ENCODE data around the gene RAMACL. TPM values are rescaled to one million over a fixed set of nuclear protein-coding genes. Genes with fewer than 3 reads are reported as not detected.

Gene RAMACL
- total RNA-seq, 1 experiment from 2014 or later: 0.15 TPM

DNA sequence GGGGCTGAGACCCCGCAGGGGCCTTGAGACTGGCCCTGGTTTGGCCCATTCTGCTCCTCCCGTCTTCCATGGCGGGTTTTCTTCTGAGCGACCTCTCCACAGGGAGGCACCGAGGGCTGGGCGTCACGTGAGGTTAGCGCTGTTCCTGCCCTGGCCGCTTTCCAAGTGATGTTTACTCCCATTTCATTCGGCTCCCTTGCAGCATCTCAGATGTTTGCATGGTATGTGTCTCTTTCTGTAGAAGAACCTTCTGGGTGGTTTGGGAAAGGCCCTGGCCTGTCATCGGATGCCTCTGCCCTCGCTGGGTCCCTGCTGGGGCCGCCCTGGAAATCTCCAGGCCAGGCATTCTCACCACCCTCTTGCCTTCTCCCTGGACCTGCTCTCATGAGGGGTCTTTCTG is 17.3 kb downstream of the RAMACL start:
- ChIA-PET RAD21 (ENCODE audit: low non-redundant PET in 1 of 2, low total read pairs in 2 of 2, uncharacterized antibody in 2 of 2, unreplicated experiment in 2 of 2) (no interaction called here), CTCF (no interaction called here), POLR2A (no interaction called here)
- no peaks in the 10 kb centered on the region for H3K9me3 ChIP-seq (ENCODE audit: control insufficient read depth in 1 of 2, insufficient read depth in 1 of 2, low read depth in 1 of 2, low read length in 2 of 2)
- peaks cover 0 to 15% of the 10 kb centered on the region in 2 experiments; a peak in 1 of 4 replicates for H3K4me1 ChIP-seq (ENCODE audit: control insufficient read depth in 1 of 2, insufficient read depth in 2 of 2, low read length in 2 of 2)
- no peak overlapping the region for H3K4me2 ChIP-seq (ENCODE audit: low read length)
- H3K36me3 ChIP-seq (ENCODE audit: control insufficient read depth in 1 of 2, insufficient read depth in 2 of 2, low read length in 2 of 2): no peaks in the 10 kb centered on the region
- no peak overlapping the region for H3K4me3 ChIP-seq (replicated peaks in 1 of 2; ENCODE audit: low read depth in 1 of 2, low read length in 2 of 2)
- no peaks in the 10 kb centered on the region for H3K79me2 ChIP-seq (ENCODE audit: insufficient read depth, low read length)
- no peaks in the 10 kb centered on the region for H3K9me2 ChIP-seq (ENCODE audit: insufficient read depth)
- DNase-seq (ENCODE audit: low read depth, low spot score): no peak
- no peak for ATAC-seq
- H3K9ac ChIP-seq (ENCODE audit: low read length): no peak overlapping the region
- intact Hi-C loops (cut with micrococcal nuclease): no loop called here
- no TSS peak for BruUV-seq (replicated peaks)
- H3K27me3 ChIP-seq (ENCODE audit: insufficient read depth, low read length): no peaks in the 10 kb centered on the region
- TF ChIP-seq SIN3A (IDR thresholded peaks at IDR 0.05; ENCODE audit: low read depth): no peak
- TF ChIP-seq, protein P1, sequence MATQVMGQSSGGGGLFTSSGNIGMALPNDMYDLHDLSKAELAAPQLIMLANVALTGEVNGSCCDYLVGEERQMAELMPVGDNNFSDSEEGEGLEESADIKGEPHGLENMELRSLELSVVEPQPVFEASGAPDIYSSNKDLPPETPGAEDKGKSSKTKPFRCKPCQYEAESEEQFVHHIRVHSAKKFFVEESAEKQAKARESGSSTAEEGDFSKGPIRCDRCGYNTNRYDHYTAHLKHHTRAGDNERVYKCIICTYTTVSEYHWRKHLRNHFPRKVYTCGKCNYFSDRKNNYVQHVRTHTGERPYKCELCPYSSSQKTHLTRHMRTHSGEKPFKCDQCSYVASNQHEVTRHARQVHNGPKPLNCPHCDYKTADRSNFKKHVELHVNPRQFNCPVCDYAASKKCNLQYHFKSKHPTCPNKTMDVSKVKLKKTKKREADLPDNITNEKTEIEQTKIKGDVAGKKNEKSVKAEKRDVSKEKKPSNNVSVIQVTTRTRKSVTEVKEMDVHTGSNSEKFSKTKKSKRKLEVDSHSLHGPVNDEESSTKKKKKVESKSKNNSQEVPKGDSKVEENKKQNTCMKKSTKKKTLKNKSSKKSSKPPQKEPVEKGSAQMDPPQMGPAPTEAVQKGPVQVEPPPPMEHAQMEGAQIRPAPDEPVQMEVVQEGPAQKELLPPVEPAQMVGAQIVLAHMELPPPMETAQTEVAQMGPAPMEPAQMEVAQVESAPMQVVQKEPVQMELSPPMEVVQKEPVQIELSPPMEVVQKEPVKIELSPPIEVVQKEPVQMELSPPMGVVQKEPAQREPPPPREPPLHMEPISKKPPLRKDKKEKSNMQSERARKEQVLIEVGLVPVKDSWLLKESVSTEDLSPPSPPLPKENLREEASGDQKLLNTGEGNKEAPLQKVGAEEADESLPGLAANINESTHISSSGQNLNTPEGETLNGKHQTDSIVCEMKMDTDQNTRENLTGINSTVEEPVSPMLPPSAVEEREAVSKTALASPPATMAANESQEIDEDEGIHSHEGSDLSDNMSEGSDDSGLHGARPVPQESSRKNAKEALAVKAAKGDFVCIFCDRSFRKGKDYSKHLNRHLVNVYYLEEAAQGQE (IDR thresholded peaks at IDR 0.05; ENCODE audit: low read depth): no peak
- no peak for TF ChIP-seq EZH2phosphoT487 (IDR thresholded peaks at IDR 0.05; ENCODE audit: borderline replicate concordance)
- TF ChIP-seq CEBPB (IDR thresholded peaks at IDR 0.05; ENCODE audit: low read depth): no peak
- no peak for TF ChIP-seq ZNF274 (IDR thresholded peaks at IDR 0.05; ENCODE audit: low read depth, low read length)
- no peak for TF ChIP-seq POLR2AphosphoS5 (IDR thresholded peaks at IDR 0.05; ENCODE audit: low read depth, low read length)
- no peak for TF ChIP-seq SRF (IDR thresholded peaks at IDR 0.05; ENCODE audit: low read depth)
- no peak for TF ChIP-seq SP1 (IDR thresholded peaks at IDR 0.05; ENCODE audit: low read depth)
- no peak for TF ChIP-seq EZH2 (IDR thresholded peaks at IDR 0.05)
- no peak for TF ChIP-seq ZFX (IDR thresholded peaks at IDR 0.05)
- TF ChIP-seq POLR2A (IDR thresholded peaks at IDR 0.05; ENCODE audit: borderline replicate concordance, extremely low read depth, insufficient read depth, insufficient read length): no peak
- TF ChIP-seq EGR1 (IDR thresholded peaks at IDR 0.05; ENCODE audit: low read depth): no peak
- no peak for TF ChIP-seq YY1 (IDR thresholded peaks at IDR 0.05; ENCODE audit: extremely low read depth, insufficient replicate concordance, low read depth, low read length)
- no peak for TF ChIP-seq TCF7L2 (IDR thresholded peaks at IDR 0.05; ENCODE audit: borderline replicate concordance, extremely low read depth, insufficient read depth, insufficient read length)
- TF ChIP-seq, protein P2, sequence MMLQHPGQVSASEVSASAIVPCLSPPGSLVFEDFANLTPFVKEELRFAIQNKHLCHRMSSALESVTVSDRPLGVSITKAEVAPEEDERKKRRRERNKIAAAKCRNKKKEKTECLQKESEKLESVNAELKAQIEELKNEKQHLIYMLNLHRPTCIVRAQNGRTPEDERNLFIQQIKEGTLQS (IDR thresholded peaks at IDR 0.05): no peak
- TF ChIP-seq, protein P3, sequence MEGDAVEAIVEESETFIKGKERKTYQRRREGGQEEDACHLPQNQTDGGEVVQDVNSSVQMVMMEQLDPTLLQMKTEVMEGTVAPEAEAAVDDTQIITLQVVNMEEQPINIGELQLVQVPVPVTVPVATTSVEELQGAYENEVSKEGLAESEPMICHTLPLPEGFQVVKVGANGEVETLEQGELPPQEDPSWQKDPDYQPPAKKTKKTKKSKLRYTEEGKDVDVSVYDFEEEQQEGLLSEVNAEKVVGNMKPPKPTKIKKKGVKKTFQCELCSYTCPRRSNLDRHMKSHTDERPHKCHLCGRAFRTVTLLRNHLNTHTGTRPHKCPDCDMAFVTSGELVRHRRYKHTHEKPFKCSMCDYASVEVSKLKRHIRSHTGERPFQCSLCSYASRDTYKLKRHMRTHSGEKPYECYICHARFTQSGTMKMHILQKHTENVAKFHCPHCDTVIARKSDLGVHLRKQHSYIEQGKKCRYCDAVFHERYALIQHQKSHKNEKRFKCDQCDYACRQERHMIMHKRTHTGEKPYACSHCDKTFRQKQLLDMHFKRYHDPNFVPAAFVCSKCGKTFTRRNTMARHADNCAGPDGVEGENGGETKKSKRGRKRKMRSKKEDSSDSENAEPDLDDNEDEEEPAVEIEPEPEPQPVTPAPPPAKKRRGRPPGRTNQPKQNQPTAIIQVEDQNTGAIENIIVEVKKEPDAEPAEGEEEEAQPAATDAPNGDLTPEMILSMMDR (IDR thresholded peaks at IDR 0.05 in 2 of 3, conservative IDR thresholded peaks at IDR 0.05 in 1 of 3; ENCODE audit: borderline replicate concordance in 1 of 3, insufficient read depth in 1 of 3, low read depth in 2 of 3, low read length in 2 of 3): no peak
- H4K20me1 ChIP-seq (ENCODE audit: insufficient read depth): no peaks in the 10 kb centered on the region
- no peak overlapping the region for H2AFZ ChIP-seq (ENCODE audit: low read depth, low read length, poor library complexity, severe bottlenecking)
- no peak overlapping the region for H3K27ac ChIP-seq (ENCODE audit: low read depth, low read length)

Measured in HCT116 (cell line).